Body of pancreas (tissue), 4 donors: Measurements from ENCODE around the gene ANKRD28.

Experiments
- POLR2A ChIP-seq, 3 donors: fragments of 450-650 bp; IDR thresholded peaks; one replicate each; pipeline ENCODE4 v1.6.1; 2016; ENCODE audit warnings: antibody characterized with exemption in 3 of 3, mild to moderate bottlenecking in 2 of 3
- TF ChIP-seq, protein P1 (sequence below), 7 experiments: fragments of 450-650 bp in 4 of 7; fragments of 200-600 bp in 3 of 7; sonication (generic) in 3 of 7; IDR thresholded peaks; one replicate each; pipeline ENCODE4 v1.5.1; 2016 to 2019; ENCODE audit warnings: antibody characterized with exemption in 7 of 7

- TF ChIP-seq POLR2A (IDR thresholded peaks at IDR 0.05), result no peak
- TF ChIP-seq, protein P1, sequence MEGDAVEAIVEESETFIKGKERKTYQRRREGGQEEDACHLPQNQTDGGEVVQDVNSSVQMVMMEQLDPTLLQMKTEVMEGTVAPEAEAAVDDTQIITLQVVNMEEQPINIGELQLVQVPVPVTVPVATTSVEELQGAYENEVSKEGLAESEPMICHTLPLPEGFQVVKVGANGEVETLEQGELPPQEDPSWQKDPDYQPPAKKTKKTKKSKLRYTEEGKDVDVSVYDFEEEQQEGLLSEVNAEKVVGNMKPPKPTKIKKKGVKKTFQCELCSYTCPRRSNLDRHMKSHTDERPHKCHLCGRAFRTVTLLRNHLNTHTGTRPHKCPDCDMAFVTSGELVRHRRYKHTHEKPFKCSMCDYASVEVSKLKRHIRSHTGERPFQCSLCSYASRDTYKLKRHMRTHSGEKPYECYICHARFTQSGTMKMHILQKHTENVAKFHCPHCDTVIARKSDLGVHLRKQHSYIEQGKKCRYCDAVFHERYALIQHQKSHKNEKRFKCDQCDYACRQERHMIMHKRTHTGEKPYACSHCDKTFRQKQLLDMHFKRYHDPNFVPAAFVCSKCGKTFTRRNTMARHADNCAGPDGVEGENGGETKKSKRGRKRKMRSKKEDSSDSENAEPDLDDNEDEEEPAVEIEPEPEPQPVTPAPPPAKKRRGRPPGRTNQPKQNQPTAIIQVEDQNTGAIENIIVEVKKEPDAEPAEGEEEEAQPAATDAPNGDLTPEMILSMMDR (IDR thresholded peaks at IDR 0.05), result no peak
Measured at GRCh38 chr3:15636028-15636709, 161.6 kb downstream of the ANKRD28 start.
